Prostate gland (tissue), 2 donors: ENCODE results near the gene RPS6KA2. TPM values are rescaled to one million over a fixed set of nuclear protein-coding genes. Genes with fewer than 3 reads are reported as not detected.

Experiments
- DNase-seq: peaks from one replicate; pipeline ENCODE4 v3.0.0-alpha.2; 2019; ENCODE audit warnings: low spot score
- H3K27ac ChIP-seq, 2 donors: fragments of 200-600 bp; sonication (generic); 2 replicates each; pipeline ENCODE4 v1.5.1; 2017 to 2019
- H3K27me3 ChIP-seq: fragments of 200-600 bp; sonication (generic); replicated peaks from 2 replicates; pipeline ENCODE4 v1.5.1; 2019; ENCODE audit not compliant: insufficient read depth
- H3K36me3 ChIP-seq, 2 donors: fragments of 200-600 bp; sonication (generic); 1 replicate in 1 of 2; 2 replicates in 1 of 2; pipeline versions ENCODE4 v1.5.1 to v1.8.1; 2017 to 2019
- H3K4me1 ChIP-seq: fragments of 200-600 bp; sonication (generic); replicated peaks from 2 replicates; pipeline ENCODE4 v1.5.1; 2019
- H3K4me3 ChIP-seq, 2 donors: fragments of 200-600 bp; sonication (generic); 2 replicates each; pipeline ENCODE4 v1.5.1; 2017 to 2019
- H3K9me3 ChIP-seq: fragments of 200-600 bp; sonication (generic); 2 replicates; pipeline ENCODE4 v1.5.1; 2017
- POLR2A ChIP-seq: fragments of 450-650 bp; IDR thresholded peaks from one replicate; pipeline ENCODE4 v1.6.1; 2016; ENCODE audit warnings: antibody characterized with exemption, mild to moderate bottlenecking
- POLR2AphosphoS5 ChIP-seq: sonication (generic); formaldehyde crosslinking; IDR thresholded peaks from one replicate; pipeline ENCODE4 v1.6.1; 2017; ENCODE audit warnings: antibody characterized with exemption
- WGBS: methylation state at CpG from one replicate; pipeline ENCODE4 v1.1.5; 2018; 5-methylcytosine and 5-hydroxymethylcytosine counted together
- intact Hi-C: fragments of 100-400 bp; cut with DNase I; formaldehyde crosslinking; loops from one replicate; pipeline ENCODE4 v1.14.2; 2022
- total RNA-seq, 2 donors: library from RNA; depleted of rRNA; stranded (reverse); fragments of >200 nt; gene quantifications; one replicate each; pipeline ENCODE4 v1.1.0, GENCODE V29; 2016
- TF ChIP-seq, protein P1 (sequence below), 4 experiments: fragments of 200-600 bp in 2 of 4; fragments of 450-650 bp in 2 of 4; sonication (generic) in 2 of 4; IDR thresholded peaks; 1 replicate in 3 of 4; 2 replicates in 1 of 4; pipeline ENCODE4 v1.5.1; 2016 to 2019; ENCODE audit warnings: antibody characterized with exemption in 4 of 4, mild to moderate bottlenecking in 2 of 4, moderate library complexity in 2 of 4

Gene RPS6KA2
- total RNA-seq, 2 donors from 2014 or later, result 32.2 to 44.3 TPM

DNA sequence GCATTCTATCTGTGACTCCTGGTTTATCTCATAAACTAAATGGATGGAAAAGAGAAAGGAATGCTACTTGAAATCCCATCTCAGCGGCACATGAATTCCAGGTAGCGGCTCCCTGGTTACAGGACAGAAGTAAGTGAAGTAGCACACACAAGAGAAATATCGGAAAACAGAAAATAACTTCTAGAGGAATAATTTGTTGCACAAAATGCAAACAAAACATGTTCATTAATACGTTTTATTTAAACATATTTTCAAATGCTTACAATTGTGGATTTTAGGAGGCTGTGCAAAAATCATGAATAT lies 26.5 kb upstream of the RPS6KA2 start:
- Histone ChIP-seq H3K4me3 (no peak overlapping the region), H3K27me3 (no peaks in the 10 kb centered on the region)
- no peak for DNase-seq

DNA sequence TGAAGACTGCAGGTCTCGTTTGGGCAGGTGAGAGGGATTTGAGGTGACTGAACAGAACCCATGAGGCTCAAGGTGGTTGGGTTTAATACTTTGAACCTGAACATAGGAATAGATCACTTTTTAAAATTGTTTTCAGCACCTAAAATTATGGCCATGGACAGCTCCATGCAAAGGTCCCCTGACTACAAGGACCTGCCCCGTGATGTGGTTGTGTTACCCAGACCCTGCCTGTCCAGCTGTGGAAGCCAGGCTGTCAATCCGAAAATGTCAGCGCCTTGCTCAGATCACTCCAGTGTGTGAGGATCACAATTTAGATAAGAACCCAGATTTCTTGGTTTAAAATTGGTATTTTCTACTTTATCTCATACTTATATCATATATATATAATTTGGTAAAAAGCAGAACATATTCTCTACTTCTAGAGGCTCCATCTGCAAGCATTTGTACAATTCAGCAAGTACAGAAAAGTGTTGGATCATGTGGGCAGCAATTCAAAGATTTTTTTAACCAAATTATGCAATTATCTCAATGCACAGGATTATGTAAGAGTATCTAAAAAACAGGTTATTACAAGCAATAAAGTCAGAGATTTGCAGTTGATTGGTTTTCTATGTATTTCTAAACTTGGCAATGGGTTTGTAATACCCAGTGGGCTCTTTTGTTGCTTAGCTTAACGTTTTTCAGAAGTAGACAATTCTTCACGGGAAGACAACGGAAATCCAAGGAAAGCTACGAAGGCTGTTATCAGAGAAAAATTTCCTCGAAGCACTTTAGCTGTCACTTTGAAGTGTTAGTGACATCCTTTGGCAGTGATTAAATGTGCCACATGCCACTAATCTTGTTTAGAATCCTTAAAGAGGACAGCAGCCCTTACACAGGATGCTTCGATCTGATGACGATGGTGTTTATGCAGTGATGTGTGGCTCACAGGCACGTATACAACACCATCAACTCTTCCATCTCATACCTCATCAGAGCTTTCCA lies 24.1 kb upstream of the RPS6KA2 start:
- Histone ChIP-seq H3K27me3 (no peaks in the 10 kb centered on the region), H3K4me3 (no peak overlapping the region), H3K36me3 (no peaks in the 10 kb centered on the region), H3K27ac (no peak overlapping the region), H3K9me3 (no peaks in the 10 kb centered on the region), H3K4me1 (no peaks in the 10 kb centered on the region)
- intact Hi-C loops, result no loop called here
- TF ChIP-seq POLR2AphosphoS5, result no peak
- no peak for TF ChIP-seq POLR2A
- TF ChIP-seq, protein P1, sequence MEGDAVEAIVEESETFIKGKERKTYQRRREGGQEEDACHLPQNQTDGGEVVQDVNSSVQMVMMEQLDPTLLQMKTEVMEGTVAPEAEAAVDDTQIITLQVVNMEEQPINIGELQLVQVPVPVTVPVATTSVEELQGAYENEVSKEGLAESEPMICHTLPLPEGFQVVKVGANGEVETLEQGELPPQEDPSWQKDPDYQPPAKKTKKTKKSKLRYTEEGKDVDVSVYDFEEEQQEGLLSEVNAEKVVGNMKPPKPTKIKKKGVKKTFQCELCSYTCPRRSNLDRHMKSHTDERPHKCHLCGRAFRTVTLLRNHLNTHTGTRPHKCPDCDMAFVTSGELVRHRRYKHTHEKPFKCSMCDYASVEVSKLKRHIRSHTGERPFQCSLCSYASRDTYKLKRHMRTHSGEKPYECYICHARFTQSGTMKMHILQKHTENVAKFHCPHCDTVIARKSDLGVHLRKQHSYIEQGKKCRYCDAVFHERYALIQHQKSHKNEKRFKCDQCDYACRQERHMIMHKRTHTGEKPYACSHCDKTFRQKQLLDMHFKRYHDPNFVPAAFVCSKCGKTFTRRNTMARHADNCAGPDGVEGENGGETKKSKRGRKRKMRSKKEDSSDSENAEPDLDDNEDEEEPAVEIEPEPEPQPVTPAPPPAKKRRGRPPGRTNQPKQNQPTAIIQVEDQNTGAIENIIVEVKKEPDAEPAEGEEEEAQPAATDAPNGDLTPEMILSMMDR (IDR thresholded peaks at IDR 0.05), result no peak
- no peak for DNase-seq
- WGBS, result 86% methylated on average over 12 of the region's 12 CpGs

More for the DNA sequence above, 26.5 kb upstream of the RPS6KA2 start:
- TF ChIP-seq POLR2AphosphoS5 (no peak), POLR2A (no peak)
- TF ChIP-seq, protein P1 (IDR thresholded peaks at IDR 0.05), result no peak
- no peaks in the 10 kb centered on the region for H3K9me3 ChIP-seq
- H3K36me3 ChIP-seq, result no peaks in the 10 kb centered on the region
- 93% methylated on average over 4 of the region's 4 CpGs for WGBS
- H3K4me1 ChIP-seq, result no peaks in the 10 kb centered on the region
- no peak overlapping the region for H3K27ac ChIP-seq
- intact Hi-C loops, result no loop called here

DNA sequence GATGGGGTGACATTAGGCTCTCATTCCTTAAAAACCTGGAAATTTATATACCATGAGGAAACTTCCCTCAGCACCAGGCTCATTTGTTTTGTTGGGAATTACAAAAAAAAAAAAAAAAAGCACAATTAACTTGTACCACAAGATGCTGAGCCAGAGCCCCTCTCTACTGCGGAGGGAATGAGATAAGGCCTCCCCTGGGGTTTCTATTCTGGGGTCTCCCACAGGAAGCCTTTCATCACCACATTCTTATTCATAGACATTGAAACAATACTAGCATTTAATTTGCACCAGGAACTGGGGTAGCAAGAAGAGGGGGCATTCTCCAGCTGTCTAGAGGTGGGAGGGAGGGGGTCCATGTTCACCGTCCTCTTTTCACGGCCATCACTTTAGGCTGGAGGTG lies 23.0 kb upstream of the RPS6KA2 start:
- no peaks in the 10 kb centered on the region for H3K4me1 ChIP-seq
- TF ChIP-seq, protein P1 (IDR thresholded peaks at IDR 0.05), result no peak
- TF ChIP-seq POLR2AphosphoS5 (no peak), POLR2A (no peak)
- H3K36me3 ChIP-seq, result no peaks in the 10 kb centered on the region
- no peak overlapping the region for H3K27ac ChIP-seq
- WGBS, result 79% methylated on average over 3 of the region's 3 CpGs
- H3K27me3 ChIP-seq, result no peaks in the 10 kb centered on the region
- no peak for DNase-seq
- H3K9me3 ChIP-seq, result no peaks in the 10 kb centered on the region
- intact Hi-C loops, result no loop called here
- H3K4me3 ChIP-seq, result no peak overlapping the region

DNA sequence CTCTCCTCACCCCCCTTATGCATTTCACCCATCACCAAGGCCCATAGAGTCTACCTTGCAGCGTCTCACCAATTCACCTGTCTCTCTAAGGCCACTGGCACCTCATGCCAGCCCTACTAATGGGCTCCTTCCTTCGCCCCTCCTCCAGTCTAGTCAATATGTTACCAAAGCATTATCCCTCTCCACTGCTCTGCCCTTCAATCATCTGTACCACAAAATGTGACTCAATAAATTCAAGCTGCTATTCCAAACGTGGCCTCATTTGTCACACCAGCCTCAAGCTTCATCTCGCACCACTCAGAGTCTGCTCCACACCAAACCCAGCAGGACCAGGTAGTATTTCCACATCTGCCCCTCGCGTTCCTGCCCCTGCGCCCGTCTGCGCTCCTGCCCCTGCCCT lies 21.8 kb upstream of the RPS6KA2 start:
- intact Hi-C loops, result no loop called here
- 90% methylated on average over 9 of the region's 9 CpGs for WGBS
- Histone ChIP-seq H3K27ac (no peak overlapping the region), H3K36me3 (no peaks in the 10 kb centered on the region), H3K4me3 (no peak overlapping the region), H3K9me3 (no peaks in the 10 kb centered on the region), H3K4me1 (no peaks in the 10 kb centered on the region), H3K27me3 (no peaks in the 10 kb centered on the region)
- DNase-seq, result no peak
- TF ChIP-seq POLR2A (no peak), POLR2AphosphoS5 (no peak)
- TF ChIP-seq, protein P1 (IDR thresholded peaks at IDR 0.05), result no peak

DNA sequence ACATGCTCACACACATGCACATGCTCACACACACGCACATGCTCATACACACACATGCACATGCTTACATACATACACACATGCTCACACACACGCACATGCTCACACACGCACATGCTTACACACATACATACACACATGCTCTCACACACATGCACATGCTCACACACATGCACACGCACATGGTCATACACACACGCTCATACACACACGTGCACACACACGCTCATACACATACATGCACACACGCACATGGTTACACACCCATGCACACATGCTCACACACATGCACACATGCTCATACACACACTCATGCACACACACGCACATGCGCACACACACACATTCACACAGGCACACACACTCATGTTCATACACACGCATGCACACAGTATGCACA lies 20.8 kb upstream of the RPS6KA2 start:
- intact Hi-C loops, result no loop called here
- TF ChIP-seq, protein P1 (IDR thresholded peaks at IDR 0.05), result no peak
- TF ChIP-seq POLR2A (no peak), POLR2AphosphoS5 (no peak)
- 96% methylated on average over 11 of the region's 11 CpGs for WGBS
- no peak for DNase-seq
- Histone ChIP-seq H3K27me3 (no peaks in the 10 kb centered on the region), H3K27ac (no peak overlapping the region), H3K36me3 (no peaks in the 10 kb centered on the region), H3K9me3 (no peaks in the 10 kb centered on the region), H3K4me3 (no peak overlapping the region), H3K4me1 (no peaks in the 10 kb centered on the region)
